Endothelial cell of umbilical vein (primary cell): ENCODE measurements around the gene ARHGEF38. TPM values are rescaled to one million over a fixed set of nuclear protein-coding genes. Genes with fewer than 3 reads are reported as not detected.

Source experiments
- BruUV-seq: library from RNA; stranded (reverse); fragments of 400-500 nt; replicated peaks from 2 replicates; lab custom pipeline; 2021; lab: Mats Ljungman, UMichigan
- CTCF ChIA-PET: fragments of 300-600, 350-600 bp; sonication (Branson Sonifier 250); formaldehyde crosslinking; loops from one replicate; lab custom pipeline; 2021; ENCODE audit warnings: antibody characterized with exemption, inconsistent platforms; lab: Charles Lee
- POLR2A ChIA-PET: fragments of 300-600, 350-600 bp; sonication (Branson Sonifier 250); formaldehyde crosslinking; loops from one replicate; lab custom pipeline; 2021; ENCODE audit warnings: antibody characterized with exemption, inconsistent platforms; lab: Charles Lee
- DNase-seq: peaks from one replicate; pipeline ENCODE4 v3.0.0-alpha.2; 2011; ENCODE audit warnings: low read depth, low spot score
- FAIRE-seq: peaks from 2 replicates; lab custom pipeline; 2011; peaks lifted over from hg19 to GRCh38; lab: Jason Lieb, UNC
- H2AFZ ChIP-seq: 2 replicates; pipeline ENCODE4 v1.6.0; 2012; ENCODE audit warnings: low read depth, low read length, control low read depth, inconsistent platforms
- H3K27ac ChIP-seq: 2 replicates; pipeline ENCODE4 v1.5.1; 2011; ENCODE audit warnings: low read depth, mild to moderate bottlenecking, control low read depth, low read length, moderate library complexity; ENCODE audit not compliant: insufficient read depth
- H3K27me3 ChIP-seq, 2 experiments: 2 replicates each; pipeline versions ENCODE4 v1.6.0 to v1.6.1; 2011; ENCODE audit warnings: low read length in 2 of 2, mixed read lengths in 1 of 2; ENCODE audit not compliant: control insufficient read depth in 2 of 2, insufficient read depth in 2 of 2
- H3K36me3 ChIP-seq, 2 experiments: 2 replicates in 1 of 2; 3 replicates in 1 of 2; pipeline ENCODE4 v1.5.1; 2011; ENCODE audit warnings: low read length in 2 of 2, mild to moderate bottlenecking in 1 of 2, moderate library complexity in 1 of 2; ENCODE audit not compliant: control insufficient read depth in 2 of 2, insufficient read depth in 2 of 2; ENCODE audit errors: extremely low read depth in 1 of 2
- H3K4me1 ChIP-seq: 3 replicates; pipeline ENCODE4 v1.5.1; 2011; ENCODE audit warnings: mild to moderate bottlenecking, low read length; ENCODE audit not compliant: control insufficient read depth, insufficient read depth; ENCODE audit errors: extremely low read depth
- H3K4me2 ChIP-seq: 2 replicates; pipeline ENCODE4 v1.6.1; 2011; ENCODE audit warnings: low read length, control low read depth, mixed read lengths; ENCODE audit not compliant: insufficient read depth
- H3K4me3 ChIP-seq, 3 experiments: fragments of 200-600 bp in 1 of 3; sonication (generic), shearing (Covaris generic) in 1 of 3; replicated peaks in 1 of 3; 2 replicates each; pipeline ENCODE4 v1.5.1; 2011 to 2016; ENCODE audit warnings: control low read depth in 3 of 3, low read length in 3 of 3, mild to moderate bottlenecking in 2 of 3, inconsistent platforms in 1 of 3, low read depth in 1 of 3, moderate library complexity in 1 of 3; ENCODE audit not compliant: insufficient read depth in 1 of 3
- H3K79me2 ChIP-seq: 2 replicates; pipeline ENCODE4 v1.6.0; 2012; ENCODE audit warnings: low read length, inconsistent platforms; ENCODE audit not compliant: control insufficient read depth, insufficient read depth
- H3K9ac ChIP-seq: replicated peaks from 2 replicates; pipeline ENCODE3; 2011; ENCODE audit warnings: low read length, control low read depth; ENCODE audit not compliant: insufficient read depth; ENCODE audit errors: extremely low read depth
- H3K9me1 ChIP-seq: replicated peaks from 3 replicates; pipeline ENCODE4 v1.6.0; 2011; ENCODE audit warnings: mild to moderate bottlenecking, low read length; ENCODE audit not compliant: control insufficient read depth, insufficient read depth; ENCODE audit errors: extremely low read depth
- H3K9me3 ChIP-seq: replicated peaks from 2 replicates; pipeline ENCODE4 v1.5.1; 2012; ENCODE audit warnings: low read length, inconsistent platforms; ENCODE audit not compliant: control insufficient read depth, insufficient read depth
- H4K20me1 ChIP-seq: replicated peaks from 2 replicates; pipeline ENCODE3; 2011; ENCODE audit warnings: mild to moderate bottlenecking, low read length; ENCODE audit not compliant: control insufficient read depth, insufficient read depth; ENCODE audit errors: extremely low read depth
- CTCF ChIP-seq, 2 donors: IDR thresholded peaks; 1 replicate in 1 of 2; 2 replicates in 1 of 2; pipeline ENCODE4 v1.5.1; 2011; ENCODE audit warnings: low read length in 2 of 2, mild to moderate bottlenecking in 2 of 2, moderate library complexity in 2 of 2, control low read depth in 1 of 2, inconsistent platforms in 1 of 2, low read depth in 1 of 2; ENCODE audit not compliant: insufficient read depth in 1 of 2; ENCODE audit errors: extremely low read depth in 1 of 2
- EZH2 ChIP-seq: IDR thresholded peaks from 2 replicates; pipeline ENCODE4 v1.6.1; 2012; ENCODE audit warnings: borderline replicate concordance, low read depth, mild to moderate bottlenecking, moderate library complexity, low read length, inconsistent platforms; ENCODE audit not compliant: severe bottlenecking
- FOS ChIP-seq: IDR thresholded peaks from 2 replicates; pipeline ENCODE4 v1.6.1; 2011; ENCODE audit warnings: mild to moderate bottlenecking, low read length, moderate library complexity, borderline replicate concordance; ENCODE audit not compliant: insufficient read depth
- GATA2 ChIP-seq: IDR thresholded peaks from 2 replicates; pipeline ENCODE4 v1.7.0; 2011; ENCODE audit warnings: low read depth, mild to moderate bottlenecking, moderate library complexity, mixed read lengths, low read length; ENCODE audit not compliant: insufficient read length, insufficient read depth
- JUN ChIP-seq: IDR thresholded peaks from 2 replicates; pipeline ENCODE4 v1.6.1; 2011; ENCODE audit warnings: borderline replicate concordance, low read depth; ENCODE audit not compliant: insufficient read length, insufficient read depth
- MAX ChIP-seq: IDR thresholded peaks from 2 replicates; pipeline ENCODE4 v1.6.1; 2011; ENCODE audit not compliant: insufficient read depth, insufficient read length
- MYC ChIP-seq: IDR thresholded peaks from one replicate; pipeline ENCODE4 v1.6.1; 2011; ENCODE audit warnings: mild to moderate bottlenecking, low read depth, low read length
- POLR2A ChIP-seq: IDR thresholded peaks from 2 replicates; pipeline ENCODE4 v1.6.1; 2012; ENCODE audit warnings: low read depth, mild to moderate bottlenecking, control low read depth, low read length
- POLR2AphosphoS5 ChIP-seq: IDR thresholded peaks from 2 replicates; pipeline ENCODE4 v1.6.1; 2012; ENCODE audit warnings: low read depth, mild to moderate bottlenecking, control low read depth, low read length, moderate library complexity; ENCODE audit not compliant: insufficient read depth
- dilution Hi-C: fragments of 300-500 bp; cut with MboI; formaldehyde crosslinking; loops from one replicate; pipeline ENCODE4 v1.15.0; 2019; ENCODE audit warnings: low sequenced_read_pairs; ENCODE audit not compliant: extremely low pct_ligation_motif_present
- intact Hi-C: fragments of 100-400 bp; cut with micrococcal nuclease; formaldehyde crosslinking; loops from one replicate; pipeline ENCODE4 v1.10.0; 2022
- polyA plus RNA-seq, 4 experiments: library from polyadenylated mRNA; depleted of rRNA in 3 of 4; stranded (reverse) in 3 of 4; unstranded in 1 of 4; fragments of >200 nt; gene quantifications; 2 replicates each; pipeline versions ENCODE4 v1.2.1 to v1.2.3, GENCODE V29; 2011 to 2012; ENCODE audit warnings: missing spikeins in 1 of 4
- total RNA-seq: library from RNA; stranded (reverse); gene quantifications from 2 replicates; pipeline ENCODE4 v1.2.3, GENCODE V29; 2021

Gene ARHGEF38
- total and polyA plus RNA-seq, 2 donors (not counting 3 experiments of a cell fraction or from before 2014, with no cell fraction given), result not detected

- POLR2A ChIA-PET, result no interaction called here
- FAIRE-seq (no peak), DNase-seq (no peak)
- H3K27me3 ChIP-seq, result peaks cover 5 to 6% of the 10 kb centered on the region in 2 experiments
- dilution Hi-C loops (no loop called here), intact Hi-C loops (no loop called here)
- H3K9me1 ChIP-seq, result no peaks in the 10 kb centered on the region
- no peak overlapping the region for H3K27ac ChIP-seq
- H3K79me2 ChIP-seq, result no peaks in the 10 kb centered on the region
- no peak overlapping the region for H2AFZ ChIP-seq
- no peaks in the 10 kb centered on the region for H3K36me3 ChIP-seq
- H3K4me2 ChIP-seq, result no peak overlapping the region
- H4K20me1 ChIP-seq, result no peaks in the 10 kb centered on the region
- H3K9me3 ChIP-seq, result no peaks in the 10 kb centered on the region
- H3K4me1 ChIP-seq, result no peaks in the 10 kb centered on the region
- CTCF ChIA-PET, result no interaction called here
- no peak overlapping the region for H3K9ac ChIP-seq
- TF ChIP-seq MYC (no peak), JUN (no peak), CTCF (IDR thresholded peaks at IDR 0.05; ENCODE audit: extremely low read depth in 1 of 2, insufficient read depth in 1 of 2, low read depth in 1 of 2, low read length in 2 of 2) (no peak), POLR2AphosphoS5 (no peak), EZH2 (no peak), GATA2 (no peak), POLR2A (no peak), FOS (no peak), MAX (no peak)
- BruUV-seq, result no TSS peak
- no peak overlapping the region for H3K4me3 ChIP-seq
Observed at GRCh38 chr4:105645440-105645839, 93.0 kb downstream of the ARHGEF38 start.
